Gastrocnemius medialis (tissue), 4 donors: ENCODE data around the gene IL16.

ENCODE experiments used
- CTCF ChIP-seq, 5 experiments: fragments of 450-650 bp in 3 of 5; fragments of 200-600 bp in 2 of 5; sonication (generic) in 2 of 5; IDR thresholded peaks in 4 of 5; conservative IDR thresholded peaks in 1 of 5; 1 replicate in 4 of 5; 2 replicates in 1 of 5; pipeline ENCODE4 v1.5.1; 2016 to 2019; ENCODE audit warnings: antibody characterized with exemption in 5 of 5, mild to moderate bottlenecking in 3 of 5, moderate library complexity in 3 of 5
- POLR2A ChIP-seq, 2 donors: fragments of 450-650 bp; IDR thresholded peaks; one replicate each; pipeline ENCODE4 v1.6.1; 2017; ENCODE audit warnings: antibody characterized with exemption in 2 of 2, mild to moderate bottlenecking in 2 of 2, moderate library complexity in 2 of 2

- TF ChIP-seq POLR2A (IDR thresholded peaks at IDR 0.05) (no peak), CTCF (IDR thresholded peaks at IDR 0.05 in 4 of 5, conservative IDR thresholded peaks at IDR 0.05 in 1 of 5) (no peak)
Observed at GRCh38 chr15:81358248-81358647, 161.6 kb downstream of the IL16 start.
